A549 (cell line): ENCODE data around the gene IL3RA. TPM values are rescaled to one million over a fixed set of nuclear protein-coding genes. Genes with fewer than 3 reads are reported as not detected.
"Not testable (repeated sequence)": the region's sequence is repeated elsewhere in the genome, so short reads cannot be mapped to it uniquely, and the experiment has no call there.

Experiments
- ATAC-seq, 2 experiments: fragments of 200-7000 bp in 1 of 2; fragments of >200 bp in 1 of 2; cut with Nextera tagmentation in 1 of 2; cut with Tn5 transposase in 1 of 2; 3 replicates each; pipeline versions ENCODE4 v1.8.0 to v1.9.1; 2018 to 2020; ENCODE audit warnings: mild to moderate bottlenecking in 1 of 2, moderate library complexity in 1 of 2
- CTCF ChIA-PET: fragments of 300-600 bp; sonication (Branson Sonifier 250); formaldehyde crosslinking; extraction: SDS; loops from one replicate; lab custom pipeline; 2021; ENCODE audit warnings: antibody characterized with exemption, inconsistent platforms; lab: Yijun Ruan, JAX
- POLR2A ChIA-PET: fragments of 350-600 bp; formaldehyde crosslinking; extraction: SDS; loops from one replicate; lab custom pipeline; 2021; ENCODE audit warnings: antibody characterized with exemption, inconsistent platforms; lab: Yijun Ruan, JAX
- DNase-seq, 2 experiments: peaks; one replicate each; pipeline versions ENCODE4 v3.0.0 to v3.0.0-alpha.2; 2011 to 2016; ENCODE audit warnings: low read depth in 1 of 2, low spot score in 1 of 2
- FAIRE-seq: peaks from 2 replicates; lab custom pipeline; 2011; peaks lifted over from hg19 to GRCh38; lab: Jason Lieb, UNC
- H3K27ac ChIP-seq, 2 experiments: fragments of >200 bp; sonication (Bioruptor Twin); formaldehyde crosslinking; 3 replicates each; pipeline ENCODE4 v1.5.1; 2016 to 2017
- H3K4me1 ChIP-seq: fragments of >200 bp; sonication (Bioruptor Twin); formaldehyde crosslinking; 3 replicates; pipeline ENCODE4 v1.6.1; 2016
- H3K4me2 ChIP-seq: fragments of >200 bp; sonication (Bioruptor Twin); formaldehyde crosslinking; 3 replicates; pipeline ENCODE4 v1.6.1; 2016
- H3K4me3 ChIP-seq: fragments of >200 bp; sonication (Bioruptor Twin); formaldehyde crosslinking; 3 replicates; pipeline ENCODE4 v1.5.1; 2016
- H3K9me3 ChIP-seq: fragments of >200 bp; sonication (Bioruptor Twin); formaldehyde crosslinking; 3 replicates; pipeline ENCODE4 v1.6.1; 2016
- CHD4 ChIP-seq: fragments of 200-600 bp; sonication (generic); IDR thresholded peaks from 2 replicates; pipeline ENCODE4 v1.6.1; 2016; ENCODE audit warnings: antibody characterized with exemption, mild to moderate bottlenecking, borderline replicate concordance
- FOSB ChIP-seq: fragments of 250-450 bp; sonication (Bioruptor Pico); IDR thresholded peaks from 2 replicates; pipeline ENCODE4 v1.5.0; 2020; ENCODE audit warnings: mild to moderate bottlenecking, moderate library complexity
- FOSL2 ChIP-seq, 2 experiments: fragments of 450-650 bp in 1 of 2; fragments of >200 bp in 1 of 2; sonication (Bioruptor Twin) in 1 of 2; formaldehyde crosslinking; IDR thresholded peaks; 2 replicates each; pipeline versions ENCODE4 v1.5.0 to v1.6.1; 2016 to 2020; ENCODE audit warnings: mild to moderate bottlenecking in 1 of 2, moderate library complexity in 1 of 2
- FOXS1 ChIP-seq: fragments of 250-450 bp; sonication (Bioruptor Pico); IDR thresholded peaks from 2 replicates; pipeline ENCODE4 v1.5.0; 2020; ENCODE audit warnings: mild to moderate bottlenecking, moderate library complexity
- HDAC2 ChIP-seq: fragments of 200-600 bp; sonication (generic); IDR thresholded peaks from 2 replicates; pipeline ENCODE4 v1.6.1; 2016
- HOXA7 ChIP-seq: fragments of 250-450 bp; sonication (Bioruptor Pico); IDR thresholded peaks from 2 replicates; pipeline ENCODE4 v1.5.0; 2020; ENCODE audit warnings: mild to moderate bottlenecking, moderate library complexity
- HOXB5 ChIP-seq: fragments of 250-450 bp; sonication (Bioruptor Pico); IDR thresholded peaks from 2 replicates; pipeline ENCODE4 v1.5.0; 2020; ENCODE audit warnings: mild to moderate bottlenecking, moderate library complexity
- JUN ChIP-seq, 2 experiments: fragments of >200 bp; sonication (Bioruptor Twin); formaldehyde crosslinking; IDR thresholded peaks; 2 replicates in 1 of 2; 3 replicates in 1 of 2; pipeline ENCODE4 v1.6.1; 2016 to 2017
- KDM5A ChIP-seq: fragments of 200-600 bp; sonication (generic); IDR thresholded peaks from 2 replicates; pipeline ENCODE4 v1.6.1; 2016; ENCODE audit warnings: antibody characterized with exemption, mild to moderate bottlenecking
- MAFK ChIP-seq: fragments of 450-650 bp; IDR thresholded peaks from 2 replicates; pipeline ENCODE4 v1.6.1; 2014; ENCODE audit not compliant: partially characterized antibody
- NFE2L2 ChIP-seq: fragments of 150-350 bp; conservative IDR thresholded peaks from 2 replicates; pipeline ENCODE4 v1.6.1; 2014; ENCODE audit warnings: low read length
- NR3C1 ChIP-seq: fragments of >200 bp; sonication (Bioruptor Twin); formaldehyde crosslinking; IDR thresholded peaks from 3 replicates; pipeline ENCODE4 v1.6.1; 2017
- POLR2AphosphoS2 ChIP-seq: conservative IDR thresholded peaks from 2 replicates; pipeline ENCODE4 v1.6.1; 2012; ENCODE audit warnings: low read length, improper control_type of control experiment, inconsistent platforms
- RARB ChIP-seq: fragments of 250-450 bp; sonication (Bioruptor Pico); IDR thresholded peaks from 2 replicates; pipeline ENCODE4 v1.8.0; 2021; ENCODE audit warnings: mild to moderate bottlenecking, moderate library complexity
- RCOR1 ChIP-seq: fragments of 150-350 bp; IDR thresholded peaks from 2 replicates; pipeline ENCODE4 v1.6.1; 2014; ENCODE audit warnings: antibody characterized with exemption, low read length, low read depth
- SREBF2 ChIP-seq: fragments of 450-650 bp; IDR thresholded peaks from 2 replicates; pipeline ENCODE4 v1.6.1; 2014; ENCODE audit warnings: mild to moderate bottlenecking, moderate library complexity
- ZFP36 ChIP-seq: fragments of 450-650 bp; IDR thresholded peaks from 2 replicates; pipeline ENCODE4 v1.6.1; 2014; ENCODE audit warnings: borderline replicate concordance; ENCODE audit not compliant: partially characterized antibody
- WGBS: methylation state at CpG from one replicate; pipeline ENCODE4 v1.1.6; 2017; ENCODE audit errors: missing lambda C conversion rate; 5-methylcytosine and 5-hydroxymethylcytosine counted together
- polyA plus RNA-seq, 4 experiments: library from polyadenylated mRNA; depleted of rRNA in 3 of 4; stranded (reverse); fragments of >200 nt; fragmentation: RNase III in 1 of 4; extraction: RNeasy Plus Mini Kit Qiagen cat#74134 plus additional on column Dnase treatment in 1 of 4; gene quantifications; 2 replicates in 3 of 4; 3 replicates in 1 of 4; pipeline ENCODE4 v1.2.3, GENCODE V29; 2011 to 2017
- TF ChIP-seq, protein P1 (sequence below): IDR thresholded peaks from 2 replicates; pipeline ENCODE4 v1.6.1; 2012; ENCODE audit warnings: low read depth, borderline replicate concordance
- TF ChIP-seq, protein P2 (sequence below): IDR thresholded peaks from 2 replicates; pipeline ENCODE4 v1.6.1; 2012
- TF ChIP-seq, protein P3 (sequence below): fragments of 450-650 bp; IDR thresholded peaks from 2 replicates; pipeline ENCODE4 v1.6.1; 2014; ENCODE audit warnings: antibody characterized with exemption
- TF ChIP-seq, protein P4 (sequence below): fragments of 250-450 bp; sonication (Bioruptor Pico); IDR thresholded peaks from 2 replicates; pipeline ENCODE4 v1.5.0; 2021; ENCODE audit warnings: mild to moderate bottlenecking, moderate library complexity, borderline replicate concordance
- TF ChIP-seq, protein P5 (sequence below): fragments of 150-350 bp; IDR thresholded peaks from 2 replicates; pipeline ENCODE4 v1.6.1; 2014; ENCODE audit warnings: low read depth, mild to moderate bottlenecking, low read length

Gene IL3RA
- polyA plus RNA-seq, 2 of the 4 experiments (the other 2 are of a cell fraction) = 0.31 TPM; not detected in 1

DNA sequence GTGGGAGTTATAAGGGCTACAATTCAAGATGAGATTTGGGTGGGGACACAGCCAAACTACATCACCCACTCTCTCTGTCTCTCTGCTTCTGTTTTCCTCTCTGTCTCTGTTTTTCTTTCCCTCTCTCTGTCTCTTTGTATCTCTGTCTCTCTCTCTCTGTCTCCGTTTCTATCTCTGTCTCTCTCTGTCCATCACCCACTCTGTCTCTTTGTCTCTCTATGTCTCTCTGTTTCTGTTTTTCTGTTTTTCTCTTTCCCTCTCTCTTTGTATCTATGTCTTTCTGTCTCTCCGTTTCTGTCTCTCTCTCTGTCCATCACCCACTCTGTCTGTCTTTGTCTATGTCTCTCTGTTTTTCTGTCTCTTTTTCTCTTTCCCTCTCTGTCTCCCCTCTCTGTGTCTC is 25.3 kb downstream of the IL3RA start (continued):
- TF ChIP-seq, protein P1, sequence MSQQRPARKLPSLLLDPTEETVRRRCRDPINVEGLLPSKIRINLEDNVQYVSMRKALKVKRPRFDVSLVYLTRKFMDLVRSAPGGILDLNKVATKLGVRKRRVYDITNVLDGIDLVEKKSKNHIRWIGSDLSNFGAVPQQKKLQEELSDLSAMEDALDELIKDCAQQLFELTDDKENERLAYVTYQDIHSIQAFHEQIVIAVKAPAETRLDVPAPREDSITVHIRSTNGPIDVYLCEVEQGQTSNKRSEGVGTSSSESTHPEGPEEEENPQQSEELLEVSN = no peak
- TF ChIP-seq RCOR1 = no peak
- TF ChIP-seq, all 56 proteins: peak for 0

DNA sequence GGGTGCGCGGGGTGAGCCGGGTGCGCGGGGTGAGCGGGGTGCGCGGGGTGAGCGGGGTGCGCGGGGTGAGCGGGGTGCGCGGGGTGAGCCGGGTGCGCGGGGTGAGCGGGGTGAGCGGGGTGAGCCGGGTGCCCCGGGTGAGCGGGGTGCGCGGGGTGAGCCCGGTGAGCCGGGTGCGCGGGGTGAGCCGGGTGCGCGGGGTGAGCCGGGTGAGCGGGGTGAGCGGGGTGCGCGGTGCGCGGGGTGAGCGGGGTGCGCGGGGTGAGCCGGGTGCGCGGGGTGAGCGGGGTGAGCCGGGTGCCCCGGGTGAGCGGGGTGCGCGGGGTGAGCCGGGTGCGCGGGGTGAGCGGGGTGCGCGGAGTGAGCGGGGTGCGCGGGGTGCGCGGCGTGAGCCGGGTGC is 29.8 kb downstream of the IL3RA start:
- ATAC-seq, H3K4me2 ChIP-seq, CTCF ChIA-PET, FAIRE-seq, POLR2A ChIA-PET, H3K27ac ChIP-seq, H3K4me3 ChIP-seq, H3K9me3 ChIP-seq, DNase-seq, H3K4me1 ChIP-seq: not testable (repeated sequence)
- WGBS = no CpG with 5 or more reads among the region's 63 CpGs

DNA sequence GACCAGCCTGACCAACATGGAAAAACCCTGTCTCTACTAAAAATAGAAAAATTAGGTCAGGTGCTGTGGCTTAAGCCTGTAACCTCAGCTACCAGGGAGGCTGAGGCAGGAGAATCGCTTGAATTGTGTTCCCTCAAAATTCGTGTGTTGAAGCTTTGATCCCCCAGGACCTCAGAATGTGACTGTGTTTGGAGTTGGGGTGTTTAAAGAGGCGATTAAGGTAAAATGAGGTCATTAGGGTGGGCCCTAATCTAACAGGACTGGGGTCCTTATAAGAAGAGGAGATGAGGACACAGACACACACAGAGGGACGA is 31.8 kb downstream of the IL3RA start:
- Histone ChIP-seq H3K4me3 (no peak overlapping the region), H3K9me3 (no peaks in the 10 kb centered on the region), H3K4me1 (no peaks in the 10 kb centered on the region), H3K4me2 (no peak overlapping the region), H3K27ac (no peak overlapping the region)
- POLR2A ChIA-PET = no interaction called here
- TF ChIP-seq FOXS1 (CRISPR knock-in tag) (no peak), HDAC2 (no peak), ZFP36 (no peak), HOXB5 (no peak), NR3C1 (no peak), FOSB (CRISPR knock-in tag) (no peak), RCOR1 (no peak)
- ATAC-seq = peak in 1 of 2 experiments; percentile 76; a peak in 3 of 6 replicates
- no peak for FAIRE-seq
- DNase-seq = no peak
- 61% methylated on average over 4 of the region's 4 CpGs for WGBS
- CTCF ChIA-PET = no interaction called here

DNA sequence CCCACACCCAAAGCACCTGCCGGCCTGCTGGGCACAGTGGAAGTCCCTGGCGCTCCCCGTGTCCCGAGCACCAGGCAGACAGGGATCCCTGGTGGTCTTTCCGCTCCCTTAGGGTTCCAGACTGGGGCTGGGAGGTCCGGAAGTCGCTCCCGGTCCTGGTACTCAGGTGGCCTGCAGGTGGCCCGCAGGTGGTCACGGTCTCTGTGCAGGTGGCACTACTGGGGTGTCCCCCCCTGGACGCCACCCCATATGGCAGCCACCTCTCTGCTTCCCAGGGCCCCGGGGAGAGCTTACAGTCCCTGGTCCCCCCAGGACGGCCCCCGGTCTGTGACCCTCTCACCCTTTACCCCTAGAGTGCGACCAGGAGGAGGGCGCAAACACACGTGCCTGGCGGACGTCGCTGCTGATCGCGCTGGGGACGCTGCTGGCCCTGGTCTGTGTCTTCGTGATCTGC is 41.7 kb downstream of the IL3RA start:
- FAIRE-seq = no peak
- CTCF ChIA-PET = no interaction called here
- TF ChIP-seq SREBF2 = no peak
- no peak for TF ChIP-seq HOXA7
- no peak for TF ChIP-seq HDAC2
- TF ChIP-seq, all 56 proteins: peak for 0
- ATAC-seq (peak; percentile 2 to 40; a peak in 5 of 6 replicates), DNase-seq (no peak)
- H3K4me1 ChIP-seq = peaks cover 10% of the 10 kb centered on the region; the same call in 1 of the 3 replicates
- no peak overlapping the region for H3K27ac ChIP-seq
- H3K4me2 ChIP-seq = no peak overlapping the region
- no peak overlapping the region for H3K4me3 ChIP-seq
- 86% methylated on average over 23 of the region's 24 CpGs for WGBS
- H3K9me3 ChIP-seq = no peaks in the 10 kb centered on the region
- POLR2A ChIA-PET = no interaction called here

DNA sequence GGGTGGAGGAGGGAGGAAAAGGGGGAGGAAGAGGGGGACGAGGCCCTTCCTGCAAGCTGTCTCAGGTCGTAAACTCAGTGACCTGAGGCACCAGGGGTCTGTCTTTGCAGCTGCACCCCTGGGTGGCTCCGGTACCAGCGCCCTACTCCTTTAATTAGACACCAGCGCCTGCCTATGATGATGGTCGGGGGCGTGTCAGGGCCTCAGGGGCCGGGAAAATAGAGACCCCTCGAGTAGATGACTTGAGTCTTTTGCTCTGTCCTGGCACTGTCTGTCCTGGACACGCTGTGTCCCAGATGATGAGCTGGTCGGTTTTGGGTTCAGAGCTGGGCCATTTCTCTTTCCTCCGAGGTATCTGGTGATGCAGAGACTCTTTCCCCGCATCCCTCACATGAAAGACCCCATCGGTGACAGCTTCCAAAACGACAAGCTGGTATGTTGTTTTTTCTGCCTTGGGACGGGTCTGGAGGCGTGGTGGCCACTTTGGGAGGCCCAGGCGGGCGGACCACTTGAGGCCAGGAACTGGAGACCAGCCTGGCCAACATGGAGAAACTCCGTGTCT is 44.2 kb downstream of the IL3RA start:
- H3K4me3 ChIP-seq = no peak overlapping the region
- no peaks in the 10 kb centered on the region for H3K9me3 ChIP-seq
- TF ChIP-seq JUN (IDR thresholded peaks at IDR 0.05) = peak in 1 of 2 experiments; percentile 13; a peak in 1 of 5 replicates
- TF ChIP-seq, protein P2, sequence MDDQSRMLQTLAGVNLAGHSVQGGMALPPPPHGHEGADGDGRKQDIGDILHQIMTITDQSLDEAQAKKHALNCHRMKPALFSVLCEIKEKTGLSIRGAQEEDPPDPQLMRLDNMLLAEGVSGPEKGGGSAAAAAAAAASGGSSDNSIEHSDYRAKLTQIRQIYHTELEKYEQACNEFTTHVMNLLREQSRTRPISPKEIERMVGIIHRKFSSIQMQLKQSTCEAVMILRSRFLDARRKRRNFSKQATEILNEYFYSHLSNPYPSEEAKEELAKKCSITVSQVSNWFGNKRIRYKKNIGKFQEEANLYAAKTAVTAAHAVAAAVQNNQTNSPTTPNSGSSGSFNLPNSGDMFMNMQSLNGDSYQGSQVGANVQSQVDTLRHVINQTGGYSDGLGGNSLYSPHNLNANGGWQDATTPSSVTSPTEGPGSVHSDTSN = peak; percentile 35; the same call in 1 of the 2 replicates
- TF ChIP-seq CHD4 = no peak
- TF ChIP-seq HDAC2 = no peak
- no peak for TF ChIP-seq KDM5A
- 0 out of 2 replicates have a peak, but pooled peaks have one; percentile 38 for TF ChIP-seq RARB
- no peak; the same call in 1 of the 2 replicates for TF ChIP-seq POLR2AphosphoS2
- TF ChIP-seq MAFK = no peak
- no peak for TF ChIP-seq FOSL2 (IDR thresholded peaks at IDR 0.05)
- TF ChIP-seq FOSL2 (CRISPR knock-in tag; IDR thresholded peaks at IDR 0.05) = no peak
- TF ChIP-seq, protein P3, sequence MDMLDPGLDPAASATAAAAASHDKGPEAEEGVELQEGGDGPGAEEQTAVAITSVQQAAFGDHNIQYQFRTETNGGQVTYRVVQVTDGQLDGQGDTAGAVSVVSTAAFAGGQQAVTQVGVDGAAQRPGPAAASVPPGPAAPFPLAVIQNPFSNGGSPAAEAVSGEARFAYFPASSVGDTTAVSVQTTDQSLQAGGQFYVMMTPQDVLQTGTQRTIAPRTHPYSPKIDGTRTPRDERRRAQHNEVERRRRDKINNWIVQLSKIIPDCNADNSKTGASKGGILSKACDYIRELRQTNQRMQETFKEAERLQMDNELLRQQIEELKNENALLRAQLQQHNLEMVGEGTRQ = peak; percentile 10; the same call in 1 of the 2 replicates
- TF ChIP-seq, protein P4, sequence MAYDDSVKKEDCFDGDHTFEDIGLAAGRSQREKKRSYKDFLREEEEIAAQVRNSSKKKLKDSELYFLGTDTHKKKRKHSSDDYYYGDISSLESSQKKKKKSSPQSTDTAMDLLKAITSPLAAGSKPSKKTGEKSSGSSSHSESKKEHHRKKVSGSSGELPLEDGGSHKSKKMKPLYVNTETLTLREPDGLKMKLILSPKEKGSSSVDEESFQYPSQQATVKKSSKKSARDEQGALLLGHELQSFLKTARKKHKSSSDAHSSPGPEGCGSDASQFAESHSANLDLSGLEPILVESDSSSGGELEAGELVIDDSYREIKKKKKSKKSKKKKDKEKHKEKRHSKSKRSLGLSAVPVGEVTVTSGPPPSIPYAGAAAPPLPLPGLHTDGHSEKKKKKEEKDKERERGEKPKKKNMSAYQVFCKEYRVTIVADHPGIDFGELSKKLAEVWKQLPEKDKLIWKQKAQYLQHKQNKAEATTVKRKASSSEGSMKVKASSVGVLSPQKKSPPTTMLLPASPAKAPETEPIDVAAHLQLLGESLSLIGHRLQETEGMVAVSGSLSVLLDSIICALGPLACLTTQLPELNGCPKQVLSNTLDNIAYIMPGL (CRISPR knock-in tag) = no peak
- TF ChIP-seq, protein P5, sequence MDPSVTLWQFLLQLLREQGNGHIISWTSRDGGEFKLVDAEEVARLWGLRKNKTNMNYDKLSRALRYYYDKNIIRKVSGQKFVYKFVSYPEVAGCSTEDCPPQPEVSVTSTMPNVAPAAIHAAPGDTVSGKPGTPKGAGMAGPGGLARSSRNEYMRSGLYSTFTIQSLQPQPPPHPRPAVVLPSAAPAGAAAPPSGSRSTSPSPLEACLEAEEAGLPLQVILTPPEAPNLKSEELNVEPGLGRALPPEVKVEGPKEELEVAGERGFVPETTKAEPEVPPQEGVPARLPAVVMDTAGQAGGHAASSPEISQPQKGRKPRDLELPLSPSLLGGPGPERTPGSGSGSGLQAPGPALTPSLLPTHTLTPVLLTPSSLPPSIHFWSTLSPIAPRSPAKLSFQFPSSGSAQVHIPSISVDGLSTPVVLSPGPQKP = no peak
- TF ChIP-seq ZFP36 = no peak
- TF ChIP-seq NFE2L2 = no peak
- H3K4me2 ChIP-seq = no peak overlapping the region
- 60% methylated on average over 20 of the region's 20 CpGs for WGBS
- H3K4me1 ChIP-seq = peaks cover 13% of the 10 kb centered on the region; the same call in 1 of the 3 replicates
- H3K27ac ChIP-seq = peak overlapping the region in 1 of 2 experiments; percentile 27; a peak in 1 of 6 replicates
- POLR2A ChIA-PET = no interaction called here
- peak; percentile 37 to 43 for ATAC-seq
- DNase-seq = no peak
- CTCF ChIA-PET = no interaction called here
- no peak for FAIRE-seq
